ENCODE results near the gene NRG2.

The NRG2 gene

GRCh38 chr5:139982157-139982974 is 60.7 kb downstream of the NRG2 start:
- DNase-seq (ENCODE audit: insufficient read length, low spot score) (no peak), FAIRE-seq (no peak)
- no peak for TF ChIP-seq POLR2A (IDR thresholded peaks at IDR 0.05; ENCODE audit: low read depth, low read length)

- FAIRE-seq (no peak), DNase-seq (ENCODE audit: insufficient read length, low spot score) (no peak)
- TF ChIP-seq POLR2A (IDR thresholded peaks at IDR 0.05; ENCODE audit: low read depth, low read length): no peak
Measured at GRCh38 chr5:139980765-139981164, 62.3 kb downstream of the NRG2 start.

- no peak for DNase-seq (ENCODE audit: insufficient read length, low spot score)
- no peak for TF ChIP-seq POLR2A (IDR thresholded peaks at IDR 0.05; ENCODE audit: low read depth, low read length)
- no peak for FAIRE-seq
Measured at GRCh38 chr5:139979943-139980342, 63.2 kb downstream of the NRG2 start.

DNA sequence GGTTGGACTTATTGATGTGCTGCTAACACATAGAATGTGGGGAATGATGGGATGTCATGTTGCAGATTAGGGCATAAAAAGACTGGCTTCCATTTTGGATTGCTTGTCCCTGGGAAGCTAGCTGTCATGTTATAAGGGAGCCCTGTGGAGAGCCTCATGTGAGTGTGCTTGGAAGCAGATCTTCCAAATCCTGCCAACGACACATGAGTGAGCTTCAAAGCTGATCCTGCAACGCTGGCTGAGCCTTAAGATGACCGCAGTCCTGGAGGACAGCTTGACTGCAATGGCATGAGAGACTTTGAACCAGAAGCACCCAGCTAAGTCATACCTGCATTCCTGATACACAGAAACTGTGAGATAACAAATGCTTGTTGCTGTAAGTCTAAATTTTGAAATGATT is 63.6 kb downstream of the NRG2 start:
- TF ChIP-seq POLR2A (IDR thresholded peaks at IDR 0.05; ENCODE audit: low read depth, low read length): no peak
- DNase-seq (ENCODE audit: insufficient read length, low spot score) (no peak), FAIRE-seq (no peak)

GRCh38 chr5:139976703-139977102 is 66.4 kb downstream of the NRG2 start:
- no peak for DNase-seq (ENCODE audit: insufficient read length, low spot score)
- no peak for TF ChIP-seq POLR2A (IDR thresholded peaks at IDR 0.05; ENCODE audit: low read depth, low read length)
- no peak for FAIRE-seq

DNA sequence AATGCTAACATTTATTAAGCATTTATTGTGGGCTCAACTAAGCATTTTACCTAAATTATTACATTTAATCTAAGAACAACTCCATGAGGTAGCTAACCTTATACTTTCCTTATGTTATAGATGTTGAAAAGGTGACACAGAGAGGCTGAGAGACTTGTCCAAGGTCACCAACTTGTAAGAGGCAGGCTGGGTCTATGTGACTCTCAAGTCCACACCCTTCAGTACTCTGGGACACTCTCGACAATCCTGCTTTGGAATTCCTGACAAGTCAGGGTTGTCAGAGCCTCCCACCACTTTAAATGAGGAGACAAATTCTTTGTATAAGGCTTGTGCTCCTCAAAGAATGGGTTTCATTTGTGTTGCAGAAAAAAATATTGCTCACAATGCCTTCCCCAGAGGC is 67.2 kb downstream of the NRG2 start:
- DNase-seq (ENCODE audit: insufficient read length, low spot score) (no peak), FAIRE-seq (no peak)
- TF ChIP-seq POLR2A (IDR thresholded peaks at IDR 0.05; ENCODE audit: low read depth, low read length): no peak

- DNase-seq (ENCODE audit: insufficient read length, low spot score) (no peak), FAIRE-seq (no peak)
- TF ChIP-seq POLR2A (IDR thresholded peaks at IDR 0.05; ENCODE audit: low read depth, low read length): no peak
Measured at GRCh38 chr5:139975306-139975705, 67.8 kb downstream of the NRG2 start.

- TF ChIP-seq POLR2A (IDR thresholded peaks at IDR 0.05; ENCODE audit: low read depth, low read length): no peak
- DNase-seq (ENCODE audit: insufficient read length, low spot score) (no peak), FAIRE-seq (no peak)
Measured at GRCh38 chr5:139974661-139975060, 68.4 kb downstream of the NRG2 start.

GRCh38 chr5:139971202-139971725 is 71.8 kb downstream of the NRG2 start:
- DNase-seq (ENCODE audit: insufficient read length, low spot score) (no peak), FAIRE-seq (no peak)
- no peak for TF ChIP-seq POLR2A (IDR thresholded peaks at IDR 0.05; ENCODE audit: low read depth, low read length)

DNA sequence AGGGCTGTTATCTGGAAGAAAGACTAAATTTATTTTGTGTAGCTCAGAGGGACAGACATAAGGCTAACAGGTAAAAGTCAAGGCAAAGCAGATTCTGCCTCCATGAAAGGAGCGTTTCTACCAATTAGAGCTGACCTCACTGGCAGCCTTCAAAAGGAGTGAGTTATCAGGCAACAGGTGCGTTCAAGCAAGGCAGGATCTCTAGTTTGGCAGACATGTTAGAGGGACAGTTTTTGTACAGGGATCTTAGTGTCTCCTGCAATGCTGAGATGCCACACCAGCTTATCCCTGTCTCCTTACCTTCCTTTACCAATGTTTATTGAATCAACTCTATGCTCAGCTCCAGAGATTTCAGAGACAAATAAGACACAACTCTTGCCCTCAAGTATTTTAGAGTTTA is 73.8 kb downstream of the NRG2 start:
- DNase-seq (ENCODE audit: insufficient read length, low spot score) (no peak), FAIRE-seq (no peak)
- no peak for TF ChIP-seq POLR2A (IDR thresholded peaks at IDR 0.05; ENCODE audit: low read depth, low read length)

DNA sequence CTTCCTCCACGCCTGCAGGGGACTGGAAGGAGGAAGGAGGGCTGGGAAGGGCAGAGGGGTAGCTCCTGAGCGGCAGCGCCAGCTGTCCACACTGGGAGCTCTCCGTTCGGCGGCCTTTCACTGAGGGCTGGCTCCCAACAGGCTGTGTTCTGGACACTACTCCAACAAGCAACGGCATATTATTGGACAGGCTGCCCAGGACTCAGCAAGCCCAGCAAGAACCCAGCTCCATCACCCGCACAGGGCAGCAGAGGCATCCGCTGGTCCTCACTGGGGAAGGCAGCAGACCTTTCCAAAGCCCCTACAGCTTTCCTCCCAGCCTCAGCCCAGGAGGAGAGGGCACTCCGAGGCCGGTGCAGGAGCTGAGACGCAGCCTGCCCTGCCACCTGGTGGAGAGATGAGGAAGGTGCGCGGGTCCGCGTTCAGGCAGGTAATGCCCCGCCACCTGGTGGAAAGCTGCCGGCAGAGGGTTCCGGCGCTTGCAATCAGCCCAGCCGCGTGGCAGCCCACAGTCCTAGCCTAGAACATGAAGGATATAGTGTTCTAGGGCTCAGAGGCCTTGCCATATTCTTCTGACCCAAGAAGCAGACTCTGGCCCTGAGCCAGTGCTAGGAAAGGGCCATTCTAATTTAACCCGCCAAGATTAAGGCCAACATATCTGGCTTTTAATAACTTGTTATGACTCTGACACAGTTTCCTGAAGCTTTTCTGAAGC is 74.4 kb downstream of the NRG2 start:
- FAIRE-seq (peak; percentile 65), DNase-seq (ENCODE audit: insufficient read length, low spot score) (peak; percentile 85)
- no peak for TF ChIP-seq POLR2A (IDR thresholded peaks at IDR 0.05; ENCODE audit: low read depth, low read length)

DNA sequence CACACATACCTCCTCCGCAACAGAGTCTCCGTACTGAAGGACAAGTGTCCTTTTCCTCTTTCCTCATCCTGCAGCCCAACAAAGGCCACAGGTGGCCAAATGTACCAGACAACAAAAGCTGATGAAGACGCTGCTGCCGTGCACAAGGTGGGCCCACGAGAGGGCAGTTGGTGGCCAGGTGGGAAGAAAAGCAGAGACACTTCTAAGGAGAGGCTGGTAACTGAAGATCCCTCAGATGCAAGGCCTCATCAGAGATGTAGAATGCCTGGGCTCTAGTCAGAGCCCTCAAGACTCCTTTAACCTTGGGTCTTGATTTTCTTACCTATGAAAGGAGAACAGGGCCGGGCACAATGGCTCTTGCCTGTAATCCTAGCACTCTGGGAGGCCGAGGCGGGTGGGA is 75.7 kb downstream of the NRG2 start:
- no peak for FAIRE-seq
- TF ChIP-seq POLR2A (IDR thresholded peaks at IDR 0.05; ENCODE audit: low read depth, low read length): no peak

DNA sequence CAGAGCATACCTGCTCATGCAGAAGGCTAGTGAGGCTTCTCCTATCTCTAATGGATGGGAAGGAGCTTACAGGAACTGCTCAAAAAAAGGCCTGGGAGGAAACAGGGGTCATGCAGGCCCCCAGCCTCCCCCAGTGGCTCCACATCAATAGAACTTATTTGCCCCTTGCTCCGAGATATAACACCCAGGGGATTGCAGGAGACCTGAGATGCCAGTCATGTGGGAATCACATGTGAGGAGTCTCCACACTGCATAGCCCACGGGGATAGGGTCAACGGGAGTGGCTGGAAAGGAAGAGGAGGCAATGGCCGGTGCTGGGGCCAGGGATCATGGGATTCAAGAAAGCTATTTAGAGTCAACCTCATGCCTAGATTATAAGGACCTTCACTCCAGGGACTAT is 76.2 kb downstream of the NRG2 start:
- TF ChIP-seq POLR2A (IDR thresholded peaks at IDR 0.05; ENCODE audit: low read depth, low read length): no peak
- DNase-seq (ENCODE audit: insufficient read length, low spot score) (no peak), FAIRE-seq (no peak)

More for the DNA sequence above, 75.7 kb downstream of the NRG2 start:
- DNase-seq (ENCODE audit: insufficient read length, low spot score): no peak

- no peak for DNase-seq (ENCODE audit: insufficient read length, low spot score)
- TF ChIP-seq POLR2A (IDR thresholded peaks at IDR 0.05; ENCODE audit: low read depth, low read length): no peak
- no peak for FAIRE-seq
Measured at GRCh38 chr5:139964994-139965565, 78.0 kb downstream of the NRG2 start.

Data from H54 (cell line).